LNCaP clone FGC (cell line): ENCODE measurements around the gene ATP5PO.

ENCODE experiments used
- DNase-seq: peaks from one replicate; pipeline ENCODE4 v3.0.0-alpha.2; 2011; ENCODE audit warnings: low read depth
- H3K4me3 ChIP-seq: 2 replicates; pipeline ENCODE4 v1.5.1; 2011; ENCODE audit warnings: mild to moderate bottlenecking, low read depth, low read length, control low read depth
- TF ChIP-seq, protein P1 (sequence below): IDR thresholded peaks from 2 replicates; pipeline ENCODE4 v1.5.1; 2012; ENCODE audit warnings: mild to moderate bottlenecking; ENCODE audit not compliant: control insufficient read depth, insufficient read depth; ENCODE audit errors: extremely low read depth

Gene ATP5PO, protein sequence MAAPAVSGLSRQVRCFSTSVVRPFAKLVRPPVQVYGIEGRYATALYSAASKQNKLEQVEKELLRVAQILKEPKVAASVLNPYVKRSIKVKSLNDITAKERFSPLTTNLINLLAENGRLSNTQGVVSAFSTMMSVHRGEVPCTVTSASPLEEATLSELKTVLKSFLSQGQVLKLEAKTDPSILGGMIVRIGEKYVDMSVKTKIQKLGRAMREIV

DNA sequence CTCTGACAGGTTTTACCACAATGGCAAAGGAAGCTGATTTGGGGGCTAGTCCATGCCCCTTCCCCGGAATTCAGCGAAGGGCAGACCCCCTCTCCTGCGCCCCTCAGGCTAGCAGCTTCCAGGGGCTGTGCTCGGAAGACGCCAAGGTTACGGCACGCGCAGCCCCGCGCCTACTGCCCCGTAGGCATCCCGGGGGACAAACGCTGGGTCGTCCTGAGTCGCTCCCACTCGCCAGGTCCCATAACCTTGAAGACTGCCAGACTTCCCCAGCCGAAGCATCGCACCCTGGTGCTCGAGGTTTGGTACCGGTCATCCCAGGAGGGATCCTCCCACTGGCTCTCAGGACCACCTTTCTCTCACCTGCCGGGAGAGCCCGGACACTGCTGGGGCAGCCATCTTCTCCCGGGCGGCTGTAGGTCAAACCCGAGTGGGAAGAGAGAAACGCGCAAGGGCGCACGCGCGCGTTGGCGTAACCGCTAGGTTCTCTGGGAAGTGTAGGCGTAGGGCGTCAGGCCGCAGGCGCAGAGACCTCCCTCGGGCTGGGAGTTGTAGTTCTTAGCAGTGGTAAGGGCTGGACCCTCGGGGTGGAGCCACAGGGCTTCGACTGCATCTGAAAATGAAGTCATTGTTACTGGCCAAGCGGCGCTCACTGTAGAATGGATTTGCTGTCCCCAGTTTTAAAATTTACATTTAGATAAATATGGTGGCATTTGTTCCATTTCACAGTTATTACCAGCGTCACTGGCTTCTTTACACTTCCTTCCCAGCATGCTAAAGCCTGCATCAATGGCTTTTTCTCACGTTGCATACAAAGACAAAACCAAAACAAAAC lies at the start of gene ATP5PO:
Gene ATP5PO, minus strand, starts transcription at position 437 of the 832 bp plus-strand sequence. Its CDS starts 41 bp downstream, at position 396.
- peak within 1 kb of the TSS; percentile 99 for H3K4me3 ChIP-seq
- TF ChIP-seq, protein P1, sequence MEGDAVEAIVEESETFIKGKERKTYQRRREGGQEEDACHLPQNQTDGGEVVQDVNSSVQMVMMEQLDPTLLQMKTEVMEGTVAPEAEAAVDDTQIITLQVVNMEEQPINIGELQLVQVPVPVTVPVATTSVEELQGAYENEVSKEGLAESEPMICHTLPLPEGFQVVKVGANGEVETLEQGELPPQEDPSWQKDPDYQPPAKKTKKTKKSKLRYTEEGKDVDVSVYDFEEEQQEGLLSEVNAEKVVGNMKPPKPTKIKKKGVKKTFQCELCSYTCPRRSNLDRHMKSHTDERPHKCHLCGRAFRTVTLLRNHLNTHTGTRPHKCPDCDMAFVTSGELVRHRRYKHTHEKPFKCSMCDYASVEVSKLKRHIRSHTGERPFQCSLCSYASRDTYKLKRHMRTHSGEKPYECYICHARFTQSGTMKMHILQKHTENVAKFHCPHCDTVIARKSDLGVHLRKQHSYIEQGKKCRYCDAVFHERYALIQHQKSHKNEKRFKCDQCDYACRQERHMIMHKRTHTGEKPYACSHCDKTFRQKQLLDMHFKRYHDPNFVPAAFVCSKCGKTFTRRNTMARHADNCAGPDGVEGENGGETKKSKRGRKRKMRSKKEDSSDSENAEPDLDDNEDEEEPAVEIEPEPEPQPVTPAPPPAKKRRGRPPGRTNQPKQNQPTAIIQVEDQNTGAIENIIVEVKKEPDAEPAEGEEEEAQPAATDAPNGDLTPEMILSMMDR, result no peak
- peak; percentile 93 for DNase-seq

DNA sequence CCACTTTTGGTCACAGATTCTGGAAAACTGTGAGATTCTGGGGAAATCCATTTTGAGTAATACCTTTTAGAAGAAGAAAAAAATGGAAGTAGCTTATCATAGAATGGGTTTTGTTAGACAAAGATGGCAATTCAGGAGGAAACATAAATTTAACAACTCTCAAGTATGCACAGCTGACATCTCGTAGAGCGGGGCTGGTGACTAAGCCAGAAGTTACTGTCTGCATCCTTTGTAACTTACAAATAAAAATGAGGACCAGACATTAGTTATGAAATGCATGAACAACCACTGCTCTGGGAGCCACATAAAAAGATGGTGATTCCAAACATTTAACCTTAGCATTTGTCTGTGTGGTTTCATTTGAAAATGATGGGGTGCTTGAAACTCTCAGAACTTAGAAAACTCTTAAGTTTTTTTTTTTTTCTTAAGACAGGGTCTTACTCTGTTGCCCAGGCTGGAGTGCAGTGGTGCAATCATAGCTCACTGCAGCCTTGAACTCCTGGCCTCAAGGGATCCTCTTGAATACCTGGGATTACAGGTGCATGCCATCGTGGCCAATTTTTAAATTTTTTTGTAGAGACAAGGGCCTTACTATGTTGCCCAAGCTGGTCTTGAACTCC lies 49.2 kb upstream of the ATP5PO start:
- H3K4me3 ChIP-seq, result no peak overlapping the region
- DNase-seq, result no peak
- TF ChIP-seq, protein P1, result no peak

DNA sequence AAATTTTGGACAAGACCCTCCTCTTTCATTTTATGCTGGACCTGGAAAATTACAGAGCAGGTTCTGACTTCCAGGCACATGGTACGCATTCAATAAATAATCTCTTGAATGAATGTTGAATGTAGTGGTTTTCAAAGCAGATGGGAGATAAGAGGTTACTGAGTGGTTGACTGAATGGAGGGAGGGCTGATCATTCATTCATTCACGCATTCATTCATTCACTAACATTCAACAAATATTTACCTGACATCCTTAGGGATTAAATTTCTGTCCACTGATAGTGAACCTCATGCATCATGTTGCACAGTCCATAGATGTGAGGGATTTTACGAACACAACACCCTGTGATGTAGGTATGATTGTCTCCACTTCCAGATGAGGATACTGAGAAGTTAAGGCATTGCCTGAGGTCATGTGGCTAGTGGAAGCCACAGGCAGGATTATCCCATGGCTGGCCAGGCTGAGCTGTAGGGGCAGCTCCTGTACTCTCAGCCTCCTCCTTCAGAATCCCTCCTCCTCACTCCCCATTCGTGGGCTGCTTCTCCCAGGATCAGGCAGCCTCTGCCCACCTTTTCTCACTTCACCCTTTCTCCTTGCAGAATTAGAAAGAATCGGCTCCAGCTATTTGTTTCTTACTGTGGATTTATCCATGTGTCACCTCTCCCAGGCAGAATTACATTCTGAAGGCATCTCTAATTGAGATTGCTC lies 48.4 kb upstream of the ATP5PO start:
- H3K4me3 ChIP-seq, result no peak overlapping the region
- DNase-seq, result no peak
- TF ChIP-seq, protein P1, result no peak

DNA sequence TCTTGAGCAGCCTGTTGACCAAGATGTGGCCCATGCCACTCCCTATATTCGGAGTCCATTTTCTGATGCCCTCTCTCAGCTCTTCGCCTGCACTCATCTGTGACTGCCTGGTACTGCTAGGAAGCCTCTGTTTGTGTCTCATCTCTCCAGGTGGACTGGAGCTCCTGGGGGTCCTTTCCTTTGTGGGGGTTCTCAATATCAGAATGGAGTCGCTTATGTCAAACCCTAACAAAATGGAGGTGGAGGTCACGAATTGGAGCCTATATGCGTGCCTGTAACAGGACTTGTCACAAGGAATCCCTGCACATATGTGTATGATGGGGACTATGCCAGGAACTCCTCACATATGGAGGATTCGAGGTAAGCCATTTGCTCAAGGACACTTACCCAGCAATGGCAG lies 46.7 kb upstream of the ATP5PO start:
- TF ChIP-seq, protein P1, result no peak
- no peak overlapping the region for H3K4me3 ChIP-seq
- DNase-seq, result no peak

DNA sequence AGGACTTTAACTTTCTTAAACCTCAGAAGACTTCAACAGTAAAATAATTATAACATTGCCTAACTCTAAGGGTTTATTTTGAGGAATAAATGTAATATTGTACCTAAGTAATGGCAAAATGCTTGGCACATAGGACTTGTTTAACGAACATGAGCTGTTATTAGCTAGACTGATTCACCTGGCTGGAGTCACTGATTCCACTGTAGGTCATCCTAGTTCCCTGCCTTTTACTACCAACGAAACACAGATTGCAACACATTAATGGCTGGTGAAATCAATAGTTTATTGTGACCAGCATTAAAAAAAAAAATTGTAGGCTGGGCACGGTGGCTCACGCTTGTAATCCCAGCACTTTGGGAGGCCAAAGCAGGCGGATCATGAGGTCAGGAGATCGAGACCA lies 45.5 kb upstream of the ATP5PO start:
- DNase-seq, result no peak
- TF ChIP-seq, protein P1, result no peak
- no peak overlapping the region for H3K4me3 ChIP-seq

DNA sequence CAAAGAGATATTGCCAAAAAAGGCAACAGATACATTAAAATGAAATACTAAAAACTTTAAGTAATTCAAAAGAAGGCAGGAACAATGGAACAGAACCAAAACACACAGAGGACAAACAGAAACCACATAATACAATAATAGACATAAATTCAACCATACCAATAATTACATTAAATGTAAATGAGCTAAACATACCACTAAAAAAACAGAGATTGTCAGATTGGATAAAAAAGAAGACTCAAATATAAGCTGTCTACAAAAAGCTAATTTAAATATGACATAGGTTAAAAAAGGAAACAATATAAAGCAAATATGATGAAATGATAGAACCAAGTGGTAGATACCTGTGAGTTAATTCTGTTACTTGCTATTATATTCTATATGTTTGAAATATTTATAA lies 44.1 kb upstream of the ATP5PO start:
- DNase-seq, result no peak
- H3K4me3 ChIP-seq, result no peak overlapping the region
- TF ChIP-seq, protein P1, result no peak
